Measurements from ENCODE around the gene KRT9.
"Not testable (repeated sequence)": the region's sequence is repeated elsewhere in the genome, so short reads cannot be mapped to it uniquely, and the experiment has no call there.

The KRT9 gene

DNA sequence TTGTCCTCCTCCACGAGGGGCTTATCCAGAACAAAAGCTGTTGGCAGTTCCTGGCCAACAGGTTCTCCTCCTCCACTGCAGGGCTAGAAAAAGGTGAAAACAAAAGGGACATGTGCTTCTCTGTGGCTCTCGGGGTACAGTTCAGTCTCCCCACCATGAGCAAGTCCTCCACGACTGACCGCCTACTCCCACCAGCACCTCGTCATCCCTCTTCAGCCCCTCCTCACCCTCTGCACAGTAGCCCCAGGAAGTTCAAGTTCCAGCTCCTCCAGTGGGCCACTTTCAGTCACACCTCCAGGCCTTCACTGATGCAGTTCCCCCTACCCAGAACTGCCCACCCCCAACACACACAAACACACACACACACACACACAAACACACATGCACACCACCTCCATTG lies 19.4 kb downstream of the KRT9 start:
- Histone ChIP-seq H3K4me1 (ENCODE audit: control insufficient read depth, insufficient read depth, low read length) (peaks cover 17% of the 10 kb centered on the region), H3K9ac (ENCODE audit: low read length) (no peak overlapping the region)

DNA sequence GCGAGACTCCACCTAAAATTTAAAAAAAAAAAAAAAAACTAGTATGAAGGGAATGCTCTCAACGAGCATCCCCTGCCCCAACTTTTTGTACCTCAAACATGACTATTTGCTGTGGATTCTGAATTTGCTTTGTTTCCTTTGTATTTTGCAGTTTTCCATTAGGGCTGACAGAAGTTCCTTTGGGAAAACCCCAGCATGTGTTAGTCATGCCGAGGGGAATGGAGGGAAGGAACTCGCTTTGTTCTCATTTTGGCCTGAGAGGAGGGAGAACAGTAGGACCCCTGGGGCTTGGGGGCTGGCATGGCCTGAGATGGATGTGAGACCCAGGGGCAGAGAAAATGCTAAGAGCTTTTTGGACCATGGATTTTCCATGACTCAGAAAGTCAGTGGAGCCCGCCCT lies 20.5 kb downstream of the KRT9 start:
- Histone ChIP-seq H3K27ac (ENCODE audit: low read depth, low read length) (no peak overlapping the region), H3K4me1 (ENCODE audit: control insufficient read depth, insufficient read depth, low read length) (peaks cover 19% of the 10 kb centered on the region), H3K36me3 (ENCODE audit: control insufficient read depth, insufficient read depth, low read length) (no peaks in the 10 kb centered on the region), H3K9ac (ENCODE audit: low read length) (no peak overlapping the region), H3K9me3 (ENCODE audit: control insufficient read depth, insufficient read depth, low read depth, low read length) (no peaks in the 10 kb centered on the region), H3K27me3 (ENCODE audit: control insufficient read depth, insufficient read depth, low read length) (no peaks in the 10 kb centered on the region), H3K4me3 (ENCODE audit: low read depth, low read length) (no peak overlapping the region)

More for the DNA sequence above, 19.4 kb downstream of the KRT9 start:
- H3K27ac ChIP-seq (ENCODE audit: low read depth, low read length), result no peak overlapping the region
- H3K36me3 ChIP-seq (ENCODE audit: control insufficient read depth, insufficient read depth, low read length), result no peaks in the 10 kb centered on the region
- H3K27me3 ChIP-seq (ENCODE audit: control insufficient read depth, insufficient read depth, low read length), result no peaks in the 10 kb centered on the region
- H3K4me3 ChIP-seq (ENCODE audit: low read depth, low read length), result no peak overlapping the region
- H3K9me3 ChIP-seq (ENCODE audit: control insufficient read depth, insufficient read depth, low read depth, low read length), result no peaks in the 10 kb centered on the region

DNA sequence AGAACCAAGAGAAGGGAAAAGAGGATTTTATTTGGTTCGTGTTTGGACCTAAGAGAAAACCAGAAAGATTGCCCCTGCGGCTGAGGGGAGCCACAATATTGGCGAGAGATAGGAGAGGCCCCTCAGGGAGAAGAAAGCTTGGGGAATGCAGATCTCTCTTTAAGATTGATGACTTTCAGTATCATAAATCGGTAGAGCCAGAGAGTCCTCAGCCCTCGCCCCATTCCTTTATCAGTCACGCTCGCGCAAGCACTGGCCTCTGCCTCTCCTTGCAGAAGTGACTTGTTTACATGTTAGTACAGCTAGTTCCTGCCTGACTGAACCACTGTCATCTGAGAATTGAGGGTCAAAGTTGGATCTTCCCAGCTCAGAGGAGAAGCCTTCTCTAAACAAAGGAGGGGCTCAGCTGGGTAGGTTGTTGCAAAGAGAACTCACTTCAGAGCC lies 22.2 kb downstream of the KRT9 start:
- Histone ChIP-seq H3K9ac (ENCODE audit: low read length) (no peak overlapping the region), H3K4me3 (ENCODE audit: low read depth, low read length) (no peak overlapping the region), H3K27me3 (ENCODE audit: control insufficient read depth, insufficient read depth, low read length) (no peaks in the 10 kb centered on the region), H3K9me3 (ENCODE audit: control insufficient read depth, insufficient read depth, low read depth, low read length) (no peaks in the 10 kb centered on the region), H3K36me3 (ENCODE audit: control insufficient read depth, insufficient read depth, low read length) (no peaks in the 10 kb centered on the region), H3K27ac (ENCODE audit: low read depth, low read length) (no peak overlapping the region), H3K4me1 (ENCODE audit: control insufficient read depth, insufficient read depth, low read length) (peaks cover 23% of the 10 kb centered on the region)

DNA sequence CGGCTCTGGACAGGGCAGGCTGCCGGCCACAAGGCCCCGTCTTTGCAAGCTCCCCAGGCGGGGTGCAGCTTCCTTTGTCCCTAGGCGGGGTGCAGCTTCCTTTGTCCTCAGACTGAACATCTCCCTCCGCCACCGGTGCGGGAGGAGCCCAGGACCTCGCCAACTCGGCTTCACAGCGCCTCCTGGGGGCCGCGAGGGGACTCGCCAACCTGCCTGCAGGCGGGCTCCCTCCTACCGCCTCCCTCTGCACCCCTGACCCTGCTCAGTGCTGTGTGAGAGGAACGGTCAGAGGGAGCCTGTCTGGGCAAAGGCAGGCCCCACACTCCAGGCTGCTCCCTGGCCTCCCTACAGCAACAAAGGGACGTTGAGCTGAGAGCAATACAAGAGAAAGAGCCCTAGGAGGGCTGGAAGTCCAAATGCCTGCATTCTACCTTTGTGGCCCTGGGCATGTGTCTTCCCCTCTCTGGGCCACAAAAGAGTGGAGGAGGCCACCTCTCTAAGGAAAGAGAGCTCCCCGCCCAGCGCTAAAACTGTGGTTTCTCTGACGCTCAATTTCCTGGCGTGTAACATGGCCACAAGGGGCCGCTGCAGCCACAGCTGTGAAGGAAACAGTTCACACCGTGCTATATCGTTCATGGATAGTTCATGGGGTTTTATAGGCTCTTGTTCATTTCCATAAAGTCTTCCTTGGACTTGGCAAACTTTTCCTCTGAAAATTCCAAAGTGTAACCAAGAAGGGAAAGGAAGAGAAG lies 22.8 kb downstream of the KRT9 start:
- Histone ChIP-seq H3K9ac (ENCODE audit: low read length) (peak overlapping the region; percentile 61), H3K27ac (ENCODE audit: low read depth, low read length) (no peak overlapping the region; the same call in 1 of the 2 replicates), H3K36me3 (ENCODE audit: control insufficient read depth, insufficient read depth, low read length) (no peaks in the 10 kb centered on the region), H3K9me3 (ENCODE audit: control insufficient read depth, insufficient read depth, low read depth, low read length) (no peaks in the 10 kb centered on the region), H3K4me3 (ENCODE audit: low read depth, low read length) (peak overlapping the region; percentile 29), H3K27me3 (ENCODE audit: control insufficient read depth, insufficient read depth, low read length) (no peaks in the 10 kb centered on the region), H3K4me1 (ENCODE audit: control insufficient read depth, insufficient read depth, low read length) (peaks cover 28% of the 10 kb centered on the region)

DNA sequence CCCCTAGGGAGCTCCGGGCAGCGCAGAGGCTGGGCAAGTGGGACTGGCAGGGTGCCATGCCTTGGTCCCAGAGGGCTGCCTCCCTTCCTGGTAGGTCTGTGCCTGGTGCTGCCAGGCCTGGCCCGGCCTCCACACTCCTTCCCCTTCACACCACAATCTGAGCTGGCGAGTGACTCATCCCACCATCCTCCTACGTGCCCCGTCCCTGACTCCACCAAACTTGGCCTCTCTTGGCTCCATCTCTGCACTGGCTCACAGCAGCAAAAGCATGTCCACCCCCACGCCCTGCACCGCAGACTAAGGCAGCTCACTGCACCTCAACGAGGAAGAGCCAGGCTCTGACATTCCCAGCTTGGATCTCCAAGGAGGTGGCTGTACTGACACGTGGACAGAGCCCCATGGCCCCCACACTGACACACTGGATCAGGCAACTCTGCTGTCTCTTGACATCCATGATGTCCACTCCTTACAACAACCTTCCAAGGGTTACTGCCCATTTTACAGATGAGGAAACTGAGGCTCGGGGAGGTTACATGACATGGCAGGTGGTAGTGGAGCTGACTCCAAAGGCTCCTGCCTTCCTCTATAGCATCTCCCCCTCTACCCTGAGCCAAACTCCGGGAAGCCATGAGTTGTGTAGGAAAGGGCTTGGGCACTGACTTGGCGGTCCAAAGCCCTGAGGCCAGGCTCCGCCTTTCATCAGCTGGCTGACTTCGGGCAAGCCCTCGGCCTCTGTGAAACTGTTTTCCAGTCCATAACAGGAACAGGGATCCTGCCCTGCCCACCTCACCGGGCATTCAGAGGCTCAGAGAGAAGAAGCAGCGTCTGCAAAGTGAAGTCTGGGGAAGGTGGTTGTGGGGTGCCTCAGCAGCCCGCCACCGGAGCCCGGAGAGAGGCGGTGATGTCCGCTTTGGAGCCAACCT lies 23.7 kb downstream of the KRT9 start:
- Histone ChIP-seq H3K4me3 (ENCODE audit: low read depth, low read length) (peak overlapping the region; percentile 29), H3K27ac (ENCODE audit: low read depth, low read length) (no peak overlapping the region; the same call in 1 of the 2 replicates), H3K9ac (ENCODE audit: low read length) (peak overlapping the region; percentile 57), H3K9me3 (ENCODE audit: control insufficient read depth, insufficient read depth, low read depth, low read length) (no peaks in the 10 kb centered on the region), H3K4me1 (ENCODE audit: control insufficient read depth, insufficient read depth, low read length) (peaks cover 28% of the 10 kb centered on the region), H3K36me3 (ENCODE audit: control insufficient read depth, insufficient read depth, low read length) (no peaks in the 10 kb centered on the region), H3K27me3 (ENCODE audit: control insufficient read depth, insufficient read depth, low read length) (no peaks in the 10 kb centered on the region)

DNA sequence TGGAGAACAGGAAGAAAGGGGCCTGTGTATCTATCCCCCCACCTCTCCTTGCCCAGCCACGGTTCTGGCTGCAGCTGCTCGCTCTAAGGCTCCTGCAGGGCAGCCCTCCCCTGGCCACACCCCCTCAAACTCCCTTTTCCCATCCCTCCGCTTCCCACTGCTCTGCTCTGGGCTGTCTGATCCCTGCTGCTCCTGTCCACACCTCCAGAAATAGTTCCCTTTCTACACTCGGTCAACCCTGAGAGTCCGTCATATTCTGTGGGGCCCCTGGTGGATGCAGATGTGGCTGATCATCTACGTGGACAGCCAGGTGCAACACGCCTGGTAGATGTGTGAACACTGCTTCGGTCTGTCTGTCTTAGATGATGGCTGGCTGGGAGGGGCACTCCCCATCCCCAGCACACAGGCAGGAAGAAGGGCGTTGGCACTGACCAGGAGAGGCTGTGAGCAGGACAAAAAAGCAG lies 24.4 kb downstream of the KRT9 start:
- H3K27me3 ChIP-seq (ENCODE audit: control insufficient read depth, insufficient read depth, low read length), result no peaks in the 10 kb centered on the region
- peaks cover 28% of the 10 kb centered on the region for H3K4me1 ChIP-seq (ENCODE audit: control insufficient read depth, insufficient read depth, low read length)
- no peak overlapping the region for H3K9ac ChIP-seq (ENCODE audit: low read length)
- no peak overlapping the region for H3K4me3 ChIP-seq (ENCODE audit: low read depth, low read length)
- no peaks in the 10 kb centered on the region for H3K36me3 ChIP-seq (ENCODE audit: control insufficient read depth, insufficient read depth, low read length)
- no peak overlapping the region for H3K27ac ChIP-seq (ENCODE audit: low read depth, low read length)
- H3K9me3 ChIP-seq (ENCODE audit: control insufficient read depth, insufficient read depth, low read depth, low read length), result no peaks in the 10 kb centered on the region

DNA sequence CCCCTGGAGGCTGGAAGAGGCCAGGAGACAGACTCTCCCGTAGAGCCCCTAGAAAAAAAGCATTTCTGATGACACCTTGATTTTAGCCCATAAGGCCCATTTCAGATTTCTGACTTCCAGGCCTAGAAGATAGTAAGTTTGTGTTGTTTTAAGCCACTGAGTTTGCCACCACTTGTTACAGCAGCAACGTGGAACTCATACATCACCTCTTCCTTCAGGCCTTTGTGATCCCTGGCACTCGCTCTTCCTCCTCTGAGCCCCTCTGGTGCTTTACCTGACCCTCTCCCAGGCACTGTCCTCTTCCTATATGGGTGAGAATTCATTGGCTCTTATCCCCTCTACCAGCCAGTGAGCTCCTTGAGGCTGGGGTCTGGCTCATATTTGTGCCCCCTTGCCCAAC lies 25.0 kb downstream of the KRT9 start:
- peaks cover 28% of the 10 kb centered on the region for H3K4me1 ChIP-seq (ENCODE audit: control insufficient read depth, insufficient read depth, low read length)
- H3K27ac ChIP-seq (ENCODE audit: low read depth, low read length), result no peak overlapping the region
- H3K36me3 ChIP-seq (ENCODE audit: control insufficient read depth, insufficient read depth, low read length), result no peaks in the 10 kb centered on the region
- no peak overlapping the region for H3K9ac ChIP-seq (ENCODE audit: low read length)
- H3K4me3 ChIP-seq (ENCODE audit: low read depth, low read length), result no peak overlapping the region
- H3K27me3 ChIP-seq (ENCODE audit: control insufficient read depth, insufficient read depth, low read length), result no peaks in the 10 kb centered on the region
- H3K9me3 ChIP-seq (ENCODE audit: control insufficient read depth, insufficient read depth, low read depth, low read length), result no peaks in the 10 kb centered on the region

DNA sequence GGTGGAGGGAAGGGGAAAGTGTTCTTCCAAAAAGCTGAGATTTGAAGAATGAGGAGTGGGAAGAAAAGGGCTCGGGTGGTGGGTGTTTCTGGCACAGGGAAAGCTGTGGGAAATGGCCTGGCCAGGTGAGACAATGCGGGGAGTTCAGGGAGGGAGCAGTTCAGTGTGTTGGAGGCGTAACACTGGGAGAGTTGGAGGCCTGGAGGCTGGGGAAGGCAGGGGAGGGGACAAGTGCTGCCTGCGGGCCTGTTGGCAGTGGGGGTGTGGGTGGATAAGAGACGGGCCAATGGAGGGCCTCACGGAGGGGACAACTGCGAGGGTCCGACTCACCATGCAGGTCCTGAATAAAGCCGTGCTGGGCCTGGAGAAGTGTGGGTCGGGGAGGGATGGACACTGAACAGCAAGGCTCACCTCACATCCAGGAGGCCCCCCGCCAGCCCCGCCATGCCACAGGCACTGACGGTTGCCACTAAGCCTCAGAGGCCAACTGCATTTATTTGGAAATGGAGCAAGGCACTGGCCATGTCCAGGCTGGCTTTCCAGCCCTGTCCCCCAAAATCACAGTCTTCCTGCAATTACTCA lies 25.9 kb downstream of the KRT9 start:
- Histone ChIP-seq H3K27me3 (ENCODE audit: control insufficient read depth, insufficient read depth, low read length) (no peaks in the 10 kb centered on the region), H3K27ac (ENCODE audit: low read depth, low read length) (no peak overlapping the region), H3K9me3 (ENCODE audit: control insufficient read depth, insufficient read depth, low read depth, low read length) (no peaks in the 10 kb centered on the region), H3K4me3 (ENCODE audit: low read depth, low read length) (no peak overlapping the region), H3K9ac (ENCODE audit: low read length) (no peak overlapping the region), H3K4me1 (ENCODE audit: control insufficient read depth, insufficient read depth, low read length) (peaks cover 28% of the 10 kb centered on the region), H3K36me3 (ENCODE audit: control insufficient read depth, insufficient read depth, low read length) (no peaks in the 10 kb centered on the region)

DNA sequence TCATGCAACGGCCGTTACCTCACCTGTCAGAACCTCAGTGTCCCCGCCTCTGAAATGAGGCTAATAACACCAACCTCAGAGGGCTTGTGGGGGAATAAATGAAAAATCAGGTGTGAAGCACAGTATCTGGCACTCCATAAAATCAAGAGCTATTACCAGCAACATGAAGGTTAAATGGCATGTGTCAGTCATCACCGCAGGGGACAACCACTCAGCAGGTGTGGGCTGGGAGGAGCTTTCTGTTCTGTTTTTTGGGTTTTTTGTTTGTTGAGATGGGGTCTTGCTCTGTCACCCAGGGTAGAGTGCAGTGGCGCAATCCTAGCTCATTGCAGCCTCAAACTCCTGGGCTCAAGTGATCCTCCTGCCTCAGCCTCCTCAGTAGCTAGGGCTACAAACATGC lies 26.9 kb downstream of the KRT9 start:
- Histone ChIP-seq H3K9me3 (ENCODE audit: control insufficient read depth, insufficient read depth, low read depth, low read length) (no peaks in the 10 kb centered on the region), H3K27ac (ENCODE audit: low read depth, low read length) (no peak overlapping the region), H3K27me3 (ENCODE audit: control insufficient read depth, insufficient read depth, low read length) (no peaks in the 10 kb centered on the region), H3K4me3 (ENCODE audit: low read depth, low read length) (no peak overlapping the region), H3K4me1 (ENCODE audit: control insufficient read depth, insufficient read depth, low read length) (peaks cover 37% of the 10 kb centered on the region), H3K9ac (ENCODE audit: low read length) (no peak overlapping the region), H3K36me3 (ENCODE audit: control insufficient read depth, insufficient read depth, low read length) (no peaks in the 10 kb centered on the region)

DNA sequence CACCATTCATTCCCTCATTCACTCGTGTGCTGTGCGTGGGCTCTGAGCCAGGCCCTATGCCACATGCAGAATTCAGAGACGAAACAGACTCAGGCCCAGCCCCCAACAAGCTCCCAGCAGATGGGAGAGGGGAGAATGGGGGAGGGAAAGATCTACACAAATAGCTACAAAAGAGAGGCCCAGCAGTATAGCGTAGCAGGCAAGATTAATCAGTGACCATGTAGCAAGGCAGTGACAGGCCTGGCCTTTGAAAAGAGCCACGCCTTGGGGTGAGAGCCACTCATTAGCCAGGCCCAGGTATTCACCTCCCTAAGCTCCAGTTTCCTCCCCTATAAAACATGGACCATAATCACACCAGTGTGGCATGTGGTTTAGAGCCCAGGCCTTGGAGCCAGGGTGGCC lies 27.4 kb downstream of the KRT9 start:
- H3K4me1 ChIP-seq (ENCODE audit: control insufficient read depth, insufficient read depth, low read length), result peaks cover 37% of the 10 kb centered on the region
- H3K9me3 ChIP-seq (ENCODE audit: control insufficient read depth, insufficient read depth, low read depth, low read length), result no peaks in the 10 kb centered on the region
- no peak overlapping the region for H3K4me3 ChIP-seq (ENCODE audit: low read depth, low read length)
- no peak overlapping the region for H3K27ac ChIP-seq (ENCODE audit: low read depth, low read length)
- H3K27me3 ChIP-seq (ENCODE audit: control insufficient read depth, insufficient read depth, low read length), result no peaks in the 10 kb centered on the region
- no peak overlapping the region for H3K9ac ChIP-seq (ENCODE audit: low read length)
- no peaks in the 10 kb centered on the region for H3K36me3 ChIP-seq (ENCODE audit: control insufficient read depth, insufficient read depth, low read length)

DNA sequence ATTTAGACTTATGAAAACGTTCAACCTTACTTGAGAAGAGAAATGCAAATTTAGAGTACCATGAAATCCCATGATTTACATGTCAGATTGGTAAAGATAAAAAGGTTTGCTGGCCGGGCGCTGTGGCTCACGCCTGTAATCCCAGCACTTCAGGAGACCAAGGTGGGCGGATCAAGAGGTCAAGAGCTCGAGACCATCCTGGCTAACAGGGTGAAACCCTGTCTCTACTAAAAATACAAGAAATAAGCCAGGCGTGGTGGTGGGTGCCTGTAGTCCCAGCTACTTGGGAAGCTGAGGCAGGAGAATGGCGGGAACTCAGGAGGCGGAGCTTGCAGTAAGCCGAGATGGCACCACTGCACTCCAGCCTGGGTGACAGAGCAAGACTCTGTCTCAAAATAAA lies 29.1 kb downstream of the KRT9 start:
- not testable (repeated sequence) for H3K36me3 ChIP-seq (ENCODE audit: control insufficient read depth, insufficient read depth, low read length); H3K9ac ChIP-seq (ENCODE audit: low read length); H3K27ac ChIP-seq (ENCODE audit: low read depth, low read length); H3K4me3 ChIP-seq (ENCODE audit: low read depth, low read length); H3K9me3 ChIP-seq (ENCODE audit: control insufficient read depth, insufficient read depth, low read depth, low read length); H3K27me3 ChIP-seq (ENCODE audit: control insufficient read depth, insufficient read depth, low read length)
- peaks cover 41% of the 10 kb centered on the region for H3K4me1 ChIP-seq (ENCODE audit: control insufficient read depth, insufficient read depth, low read length)

Data from HUES6 (cell line).